Ishikawa (cell line): Measurements from ENCODE around the gene IFI44.
A peak's percentile ranks its signal among the peaks of the same experiment; 100 is the strongest.

ENCODE experiments used
- CEBPB ChIP-seq: IDR thresholded peaks from 2 replicates; pipeline ENCODE4 v1.6.1; 2012
- CREB1 ChIP-seq: IDR thresholded peaks from 2 replicates; pipeline ENCODE4 v1.6.1; 2012; ENCODE audit warnings: low read depth
- EGR1 ChIP-seq: IDR thresholded peaks from 2 replicates; pipeline ENCODE4 v1.6.1; 2012
- EP300 ChIP-seq: IDR thresholded peaks from 2 replicates; pipeline ENCODE4 v1.6.1; 2012; ENCODE audit warnings: borderline replicate concordance
- FOXM1 ChIP-seq: IDR thresholded peaks from 2 replicates; pipeline ENCODE4 v1.6.1; 2012; ENCODE audit warnings: low read depth, borderline replicate concordance
- NFIC ChIP-seq: IDR thresholded peaks from 2 replicates; pipeline ENCODE4 v1.6.1; 2012
- RAD21 ChIP-seq: IDR thresholded peaks from 2 replicates; pipeline ENCODE4 v1.6.1; 2012; ENCODE audit warnings: low read depth
- TAF1 ChIP-seq: IDR thresholded peaks from 2 replicates; pipeline ENCODE4 v1.6.1; 2012; ENCODE audit warnings: low read depth, mild to moderate bottlenecking
- TCF12 ChIP-seq: IDR thresholded peaks from 2 replicates; pipeline ENCODE4 v1.6.1; 2012; ENCODE audit warnings: low read depth
- TEAD4 ChIP-seq: IDR thresholded peaks from 2 replicates; pipeline ENCODE4 v1.6.1; 2012
- YY1 ChIP-seq: IDR thresholded peaks from 2 replicates; pipeline ENCODE4 v1.6.1; 2012; ENCODE audit warnings: low read depth
- ZBTB7A ChIP-seq: IDR thresholded peaks from 2 replicates; pipeline ENCODE4 v1.6.1; 2012; ENCODE audit warnings: low read depth
- TF ChIP-seq, protein P1 (sequence below): IDR thresholded peaks from 2 replicates; pipeline ENCODE4 v1.6.1; 2012
- TF ChIP-seq, protein P2 (sequence below): IDR thresholded peaks from 2 replicates; pipeline ENCODE4 v1.6.1; 2012
- TF ChIP-seq, protein P3 (sequence below): IDR thresholded peaks from 2 replicates; pipeline ENCODE4 v1.6.1; 2012; ENCODE audit warnings: low read depth, mild to moderate bottlenecking

IFI44 gene, protein sequence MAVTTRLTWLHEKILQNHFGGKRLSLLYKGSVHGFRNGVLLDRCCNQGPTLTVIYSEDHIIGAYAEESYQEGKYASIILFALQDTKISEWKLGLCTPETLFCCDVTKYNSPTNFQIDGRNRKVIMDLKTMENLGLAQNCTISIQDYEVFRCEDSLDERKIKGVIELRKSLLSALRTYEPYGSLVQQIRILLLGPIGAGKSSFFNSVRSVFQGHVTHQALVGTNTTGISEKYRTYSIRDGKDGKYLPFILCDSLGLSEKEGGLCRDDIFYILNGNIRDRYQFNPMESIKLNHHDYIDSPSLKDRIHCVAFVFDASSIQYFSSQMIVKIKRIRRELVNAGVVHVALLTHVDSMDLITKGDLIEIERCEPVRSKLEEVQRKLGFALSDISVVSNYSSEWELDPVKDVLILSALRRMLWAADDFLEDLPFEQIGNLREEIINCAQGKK

DNA sequence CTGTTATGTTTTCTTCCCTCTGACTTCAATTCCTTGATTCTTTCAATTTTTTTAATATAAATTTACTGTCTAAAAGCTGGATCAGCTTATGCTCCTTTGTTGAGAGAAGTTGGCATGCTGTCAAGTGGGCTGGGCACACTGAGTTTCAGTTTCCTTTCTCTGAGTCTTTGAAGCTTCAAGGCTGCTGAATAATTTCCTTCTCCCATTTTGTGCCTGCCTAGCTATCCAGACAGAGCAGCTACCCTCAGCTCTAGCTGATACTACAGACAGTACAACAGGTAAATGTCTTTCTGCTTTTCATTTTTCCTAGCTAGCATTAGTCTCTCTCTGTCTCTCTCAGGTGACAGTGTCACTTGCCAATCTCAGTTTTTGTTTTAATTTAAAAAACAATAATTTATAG, at the start of gene IFI44:
TSS of gene IFI44 (plus strand) at position 204 of the 400 bp plus-strand sequence. CDS start 365 bp downstream, outside the sequence.
- TF ChIP-seq TAF1 (no peak), YY1 (no peak), NFIC (peak; percentile 63), RAD21 (no peak), TEAD4 (no peak)
- TF ChIP-seq, protein P1, sequence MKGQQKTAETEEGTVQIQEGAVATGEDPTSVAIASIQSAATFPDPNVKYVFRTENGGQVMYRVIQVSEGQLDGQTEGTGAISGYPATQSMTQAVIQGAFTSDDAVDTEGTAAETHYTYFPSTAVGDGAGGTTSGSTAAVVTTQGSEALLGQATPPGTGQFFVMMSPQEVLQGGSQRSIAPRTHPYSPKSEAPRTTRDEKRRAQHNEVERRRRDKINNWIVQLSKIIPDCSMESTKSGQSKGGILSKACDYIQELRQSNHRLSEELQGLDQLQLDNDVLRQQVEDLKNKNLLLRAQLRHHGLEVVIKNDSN = no peak

DNA sequence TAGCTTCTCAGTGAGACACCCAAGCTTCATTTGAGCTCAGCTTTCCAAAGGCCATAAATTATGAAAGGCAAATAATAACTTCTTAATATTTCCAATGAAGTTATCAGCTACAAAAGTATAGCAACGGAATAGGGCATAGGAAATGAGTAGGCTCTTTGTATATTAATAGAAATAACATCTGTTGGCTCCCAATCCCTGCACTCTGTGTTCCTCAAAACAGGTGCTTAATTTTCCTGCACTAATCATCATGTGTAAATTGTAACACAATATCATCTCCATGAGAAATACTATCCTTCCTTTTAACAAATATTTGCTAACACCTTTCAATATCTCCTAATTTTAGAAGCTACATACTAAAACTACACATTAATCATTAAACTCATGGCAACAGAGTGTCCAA, 48.6 kb upstream of the IFI44 start:
- no peak for TF ChIP-seq EP300
- no peak for TF ChIP-seq YY1
- TF ChIP-seq ZBTB7A = no peak
- no peak for TF ChIP-seq TCF12
- no peak for TF ChIP-seq RAD21
- no peak for TF ChIP-seq TEAD4
- TF ChIP-seq NFIC = no peak
- TF ChIP-seq, protein P2, sequence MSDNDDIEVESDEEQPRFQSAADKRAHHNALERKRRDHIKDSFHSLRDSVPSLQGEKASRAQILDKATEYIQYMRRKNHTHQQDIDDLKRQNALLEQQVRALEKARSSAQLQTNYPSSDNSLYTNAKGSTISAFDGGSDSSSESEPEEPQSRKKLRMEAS = no peak
- TF ChIP-seq, protein P1 = no peak
- TF ChIP-seq CREB1 = no peak
- TF ChIP-seq FOXM1 = no peak
- TF ChIP-seq EGR1 = no peak
- TF ChIP-seq TAF1 = no peak
- TF ChIP-seq, protein P3, sequence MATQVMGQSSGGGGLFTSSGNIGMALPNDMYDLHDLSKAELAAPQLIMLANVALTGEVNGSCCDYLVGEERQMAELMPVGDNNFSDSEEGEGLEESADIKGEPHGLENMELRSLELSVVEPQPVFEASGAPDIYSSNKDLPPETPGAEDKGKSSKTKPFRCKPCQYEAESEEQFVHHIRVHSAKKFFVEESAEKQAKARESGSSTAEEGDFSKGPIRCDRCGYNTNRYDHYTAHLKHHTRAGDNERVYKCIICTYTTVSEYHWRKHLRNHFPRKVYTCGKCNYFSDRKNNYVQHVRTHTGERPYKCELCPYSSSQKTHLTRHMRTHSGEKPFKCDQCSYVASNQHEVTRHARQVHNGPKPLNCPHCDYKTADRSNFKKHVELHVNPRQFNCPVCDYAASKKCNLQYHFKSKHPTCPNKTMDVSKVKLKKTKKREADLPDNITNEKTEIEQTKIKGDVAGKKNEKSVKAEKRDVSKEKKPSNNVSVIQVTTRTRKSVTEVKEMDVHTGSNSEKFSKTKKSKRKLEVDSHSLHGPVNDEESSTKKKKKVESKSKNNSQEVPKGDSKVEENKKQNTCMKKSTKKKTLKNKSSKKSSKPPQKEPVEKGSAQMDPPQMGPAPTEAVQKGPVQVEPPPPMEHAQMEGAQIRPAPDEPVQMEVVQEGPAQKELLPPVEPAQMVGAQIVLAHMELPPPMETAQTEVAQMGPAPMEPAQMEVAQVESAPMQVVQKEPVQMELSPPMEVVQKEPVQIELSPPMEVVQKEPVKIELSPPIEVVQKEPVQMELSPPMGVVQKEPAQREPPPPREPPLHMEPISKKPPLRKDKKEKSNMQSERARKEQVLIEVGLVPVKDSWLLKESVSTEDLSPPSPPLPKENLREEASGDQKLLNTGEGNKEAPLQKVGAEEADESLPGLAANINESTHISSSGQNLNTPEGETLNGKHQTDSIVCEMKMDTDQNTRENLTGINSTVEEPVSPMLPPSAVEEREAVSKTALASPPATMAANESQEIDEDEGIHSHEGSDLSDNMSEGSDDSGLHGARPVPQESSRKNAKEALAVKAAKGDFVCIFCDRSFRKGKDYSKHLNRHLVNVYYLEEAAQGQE = no peak
- no peak for TF ChIP-seq CEBPB

DNA sequence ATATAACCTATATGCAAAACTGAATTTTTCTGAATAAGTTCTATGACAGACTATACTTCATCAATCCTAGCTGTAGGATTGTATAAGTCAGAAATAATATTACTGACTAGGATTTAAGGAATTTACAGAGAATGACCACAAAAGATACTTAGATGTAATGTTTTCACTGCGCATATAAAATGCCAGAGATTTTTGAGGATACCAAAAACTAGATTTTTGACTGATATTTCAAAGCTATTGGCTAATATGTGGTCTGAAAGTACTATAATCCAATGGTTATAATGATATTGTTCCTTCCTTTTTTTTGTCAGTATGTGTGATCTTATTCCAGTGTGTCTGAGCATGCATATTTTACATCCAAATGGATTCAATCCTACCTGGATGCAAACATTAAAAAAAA, 46.4 kb upstream of the IFI44 start:
- TF ChIP-seq TCF12 (no peak), TAF1 (no peak), FOXM1 (no peak), NFIC (no peak), CREB1 (no peak), RAD21 (no peak)
- TF ChIP-seq, protein P1 = no peak
- TF ChIP-seq, protein P3 = no peak

DNA sequence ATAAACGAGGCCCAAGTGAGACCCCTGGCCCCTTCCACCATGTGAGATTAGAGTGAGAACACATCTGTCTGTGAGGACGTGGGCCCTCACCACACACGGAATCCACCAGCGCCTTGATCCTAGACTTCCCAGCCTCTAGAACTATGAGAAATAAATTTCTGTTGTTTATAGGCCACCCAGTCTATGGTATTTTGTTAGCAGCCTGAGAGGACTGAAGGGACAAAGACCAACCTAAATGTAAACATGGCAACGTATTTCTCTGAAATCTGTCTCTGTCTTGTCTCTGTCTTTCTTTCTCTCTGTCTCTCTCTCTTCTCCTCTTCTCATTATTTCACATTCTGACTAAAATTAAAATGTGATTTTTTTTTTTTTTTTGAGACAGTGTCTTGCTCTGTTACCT, 45.0 kb upstream of the IFI44 start:
- TF ChIP-seq TAF1 = no peak
- TF ChIP-seq FOXM1 = no peak
- no peak for TF ChIP-seq RAD21
- no peak for TF ChIP-seq ZBTB7A
- no peak for TF ChIP-seq TCF12
- no peak for TF ChIP-seq EP300
- TF ChIP-seq, protein P1 = no peak
- TF ChIP-seq NFIC = no peak
- TF ChIP-seq TEAD4 = no peak
- TF ChIP-seq CREB1 = no peak
- TF ChIP-seq, protein P2 = no peak
- TF ChIP-seq, protein P3 = no peak
- TF ChIP-seq EGR1 = no peak
- TF ChIP-seq YY1 = no peak
